Left kidney (tissue), 8 donors: ENCODE measurements around the gene PRG3. TPM values are rescaled to one million over a fixed set of nuclear protein-coding genes. Genes with fewer than 3 reads are reported as not detected.

ENCODE experiments used
- DNase-seq: peaks from one replicate; pipeline ENCODE4 v3.0.0-alpha.2; 2013
- long read RNA-seq, 8 donors: transcript quantifications; one replicate each; lab custom pipeline, GENCODE V29; 2026
- polyA plus RNA-seq: library from polyadenylated mRNA; unstranded; fragments of 120-200 nt; gene quantifications from one replicate; pipeline ENCODE4 v1.2.1, GENCODE V29; 2013; ENCODE audit not compliant: insufficient read length

The PRG3 gene
- 0.48 TPM for polyA plus RNA-seq
- long read RNA-seq, donor 1 = 0 reads
- long read RNA-seq, donor 2 = 0 reads
- long read RNA-seq, donor 3 = 0 reads
- long read RNA-seq, donor 4 = 0 reads
- long read RNA-seq, donor 5, partial matches to known transcripts = 0 of 1 reads
- long read RNA-seq, donor 5, other reads (novel, unspliced or antisense) = 0 of 1 reads
- long read RNA-seq, donor 6 = 0 reads
- long read RNA-seq, donor 7 = 0 reads
- long read RNA-seq, donor 8 = 0 reads

DNA sequence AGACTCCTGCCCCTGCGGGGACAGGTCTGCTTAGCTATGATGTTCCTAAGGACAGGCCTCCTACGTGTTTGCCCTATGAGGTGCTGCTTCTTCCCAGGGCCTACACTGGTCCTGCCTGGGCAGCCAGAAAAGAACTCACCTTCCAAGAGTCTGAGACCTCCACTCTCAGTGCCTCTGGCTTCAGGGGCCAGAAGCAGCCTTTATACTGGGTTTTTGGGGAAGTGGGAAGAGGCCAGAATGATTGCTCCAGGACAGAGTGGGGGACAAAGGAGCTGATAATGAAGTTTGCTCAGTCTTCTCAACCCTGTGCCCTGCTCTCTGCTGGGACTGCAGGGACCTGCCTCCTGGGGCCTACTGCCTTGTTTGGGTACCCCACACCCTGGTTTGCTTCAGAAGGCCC is at the start of gene PRG3:
TSS of gene PRG3 (minus strand) at position 176 of the 400 bp plus-strand sequence. CDS start 442 bp downstream, outside the sequence.
- no peak for DNase-seq

- no peak for DNase-seq
Measured at GRCh38 chr11:57429946-57430345, 49.0 kb upstream of the PRG3 start.

DNA sequence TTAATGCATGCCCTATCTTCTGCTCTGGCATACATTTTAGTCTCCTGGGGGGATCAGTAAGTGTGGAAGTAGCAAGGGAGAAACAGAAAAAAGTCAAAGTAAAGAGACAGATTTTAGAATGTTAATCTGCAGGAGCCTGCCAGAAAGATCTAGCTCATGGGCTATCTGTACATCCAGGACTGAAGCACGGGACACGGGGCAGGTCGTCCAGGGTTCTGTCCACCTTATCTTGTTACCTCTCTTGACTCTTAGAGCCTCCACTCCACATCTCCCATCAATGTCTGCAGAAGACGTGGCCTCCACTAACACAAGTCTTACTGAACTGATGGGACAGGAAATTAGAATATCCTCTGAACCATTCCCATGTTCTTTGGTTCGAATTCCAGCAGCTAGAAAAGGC is 47.7 kb upstream of the PRG3 start:
- no peak for DNase-seq

DNA sequence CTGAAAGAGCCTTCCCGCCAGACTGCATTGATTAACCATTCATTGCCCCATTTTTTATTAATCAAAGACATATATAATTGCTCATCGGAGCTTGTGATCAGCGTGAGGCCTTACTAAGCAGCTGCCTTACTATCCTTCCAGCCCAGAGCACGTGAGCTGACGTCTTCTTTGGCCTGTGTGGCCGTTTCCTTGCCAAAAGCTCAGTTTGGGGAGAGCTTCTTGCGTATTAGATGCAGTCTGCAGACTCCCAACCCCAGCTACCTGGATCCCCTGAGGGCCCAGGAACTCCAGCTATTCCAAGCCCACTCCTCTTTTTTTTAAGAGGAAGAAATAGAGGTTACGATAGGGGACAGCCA is 46.8 kb upstream of the PRG3 start:
- DNase-seq = no peak

DNA sequence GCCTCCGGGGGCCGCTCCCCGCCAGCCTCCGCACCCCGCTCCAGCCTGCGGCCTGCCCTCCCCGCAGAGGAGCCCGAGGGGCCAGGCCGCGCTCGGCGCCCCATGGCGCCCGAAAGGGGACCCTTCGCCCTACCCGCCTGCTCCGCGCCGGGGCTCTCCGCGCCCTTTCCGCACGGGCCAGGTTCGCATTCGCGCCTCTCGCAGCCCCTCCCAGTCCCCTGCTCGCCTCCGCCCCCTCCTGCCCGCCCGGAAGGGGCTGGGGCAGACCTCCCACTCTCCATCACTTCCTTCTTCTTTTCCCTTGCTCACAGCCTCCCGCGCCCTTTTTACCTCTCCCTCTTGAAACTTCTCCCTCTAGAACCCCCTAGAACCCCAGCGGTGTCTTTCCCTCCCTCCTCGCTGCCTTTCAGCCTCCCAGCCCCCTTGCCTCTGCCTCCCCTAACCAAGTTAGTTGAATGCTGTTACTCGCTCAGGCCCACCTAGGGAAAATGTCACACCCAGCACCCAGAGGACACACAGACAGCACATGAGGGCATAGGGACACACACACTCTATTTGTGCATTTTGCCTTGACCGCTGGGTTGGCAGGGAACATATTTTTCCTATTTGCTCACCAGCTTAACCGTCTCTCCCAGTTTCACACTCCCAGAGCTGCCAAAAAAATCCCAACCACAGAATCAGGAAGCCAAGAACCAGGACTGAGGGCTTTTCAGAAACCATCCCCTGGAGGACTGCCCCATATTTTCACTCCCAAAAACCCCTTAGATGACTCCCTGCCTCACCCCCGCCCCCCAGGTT is 46.2 kb upstream of the PRG3 start, which contains the start of gene SLC43A3:
TSS of gene SLC43A3 (minus strand) at position 193 of the 798 bp plus-strand sequence. CDS start 949 bp downstream, outside the sequence.
- DNase-seq = peak; percentile 62

DNA sequence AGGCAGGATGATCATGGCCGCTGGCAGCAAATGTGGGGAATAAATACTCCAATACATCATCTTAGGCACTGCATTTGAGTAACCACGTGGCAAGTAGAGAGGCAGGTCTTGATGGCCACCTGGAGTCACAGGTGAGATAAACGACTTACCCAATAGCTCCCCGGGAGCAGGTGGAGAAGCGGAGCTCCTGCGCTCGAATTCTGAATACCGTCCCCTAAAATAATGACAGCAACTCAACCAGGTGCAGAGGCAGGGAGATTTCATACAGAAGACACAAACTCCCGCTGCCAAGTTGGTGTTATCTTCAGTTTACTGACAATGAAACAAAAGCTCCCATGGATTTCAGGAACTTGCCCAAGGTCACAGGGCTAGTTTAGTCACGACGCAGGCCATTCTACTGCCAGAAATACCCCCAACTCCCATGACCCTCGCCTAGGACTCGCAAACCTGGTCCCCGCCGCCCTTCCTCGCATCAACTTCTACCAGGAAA is 45.5 kb upstream of the PRG3 start:
- peak; percentile 8 for DNase-seq

DNA sequence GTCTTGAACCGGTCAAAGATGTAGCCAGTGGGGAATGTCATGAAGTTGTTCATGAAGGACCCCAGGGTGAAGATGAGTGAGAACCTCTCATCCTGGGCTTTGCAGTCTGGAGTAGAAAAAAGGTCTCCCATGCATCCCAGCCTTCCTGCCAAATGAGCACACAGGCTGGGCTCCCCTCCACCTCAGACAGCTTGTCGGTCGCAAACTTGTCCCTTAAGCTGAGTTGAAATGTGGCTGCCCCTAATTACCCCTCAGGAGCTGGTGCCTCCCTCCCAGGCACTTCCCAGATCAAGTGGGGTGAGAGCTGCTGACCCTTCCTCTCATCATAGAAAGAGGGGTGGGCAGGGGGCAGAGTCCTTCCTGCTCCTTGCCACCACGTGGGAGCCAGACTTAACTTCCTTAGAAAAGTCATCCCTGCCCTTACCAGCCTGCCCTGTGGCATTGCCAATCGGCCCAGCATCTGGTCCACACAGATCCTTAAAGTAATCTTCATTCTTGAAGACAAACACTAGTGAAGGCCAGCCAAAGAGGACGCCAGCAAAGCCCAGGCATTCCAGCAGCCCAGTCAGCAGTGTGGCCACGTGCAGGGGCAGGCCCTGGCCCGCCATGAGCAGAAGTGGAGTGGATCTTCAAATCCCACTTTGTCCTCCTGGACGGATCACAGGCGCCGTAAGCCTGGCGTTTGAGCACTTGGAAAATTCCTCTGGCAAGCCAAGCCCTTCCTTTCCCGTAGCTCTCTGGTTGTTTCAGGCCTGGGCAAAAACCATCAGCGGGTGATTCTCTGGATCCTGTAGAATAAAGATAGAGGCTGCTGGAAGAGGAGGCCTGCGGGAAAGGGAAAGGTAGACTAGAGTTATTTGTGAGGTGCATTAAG is 44.9 kb upstream of the PRG3 start:
- no peak for DNase-seq

- peak; percentile 12 for DNase-seq
Measured at GRCh38 chr11:57424792-57425564, 44.0 kb upstream of the PRG3 start.

DNA sequence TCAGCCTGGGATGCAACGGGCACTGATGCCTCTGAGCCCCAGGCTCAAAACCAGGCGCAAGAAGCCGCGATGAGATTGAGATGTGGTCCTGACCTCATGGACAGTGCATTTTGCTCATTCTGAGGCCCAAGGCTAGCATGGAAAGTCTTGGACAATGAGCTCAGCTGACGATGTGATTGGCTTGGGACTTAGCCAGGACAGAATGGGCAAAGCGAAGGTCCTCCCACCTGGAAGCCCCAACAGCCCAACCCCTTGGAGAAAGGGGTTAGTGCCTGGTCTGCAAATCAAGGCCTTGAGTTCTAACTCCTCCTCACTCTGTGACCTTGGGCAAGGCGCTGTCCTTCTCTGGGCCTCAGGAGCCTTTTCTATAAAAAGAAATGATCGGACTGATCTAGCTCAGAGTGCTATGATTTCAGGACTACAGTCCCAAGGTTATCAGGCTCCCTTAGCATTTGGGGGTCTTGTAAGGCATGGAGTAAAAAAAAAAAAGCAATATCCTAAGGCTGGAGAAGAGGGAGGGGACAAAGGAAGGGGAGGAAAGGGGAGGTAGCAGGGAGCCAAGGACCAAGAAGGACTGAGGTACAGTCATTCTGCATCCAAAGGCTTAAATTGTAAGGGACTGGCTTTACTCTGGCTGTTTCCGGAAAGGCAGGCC is 43.3 kb upstream of the PRG3 start:
- DNase-seq = no peak

DNA sequence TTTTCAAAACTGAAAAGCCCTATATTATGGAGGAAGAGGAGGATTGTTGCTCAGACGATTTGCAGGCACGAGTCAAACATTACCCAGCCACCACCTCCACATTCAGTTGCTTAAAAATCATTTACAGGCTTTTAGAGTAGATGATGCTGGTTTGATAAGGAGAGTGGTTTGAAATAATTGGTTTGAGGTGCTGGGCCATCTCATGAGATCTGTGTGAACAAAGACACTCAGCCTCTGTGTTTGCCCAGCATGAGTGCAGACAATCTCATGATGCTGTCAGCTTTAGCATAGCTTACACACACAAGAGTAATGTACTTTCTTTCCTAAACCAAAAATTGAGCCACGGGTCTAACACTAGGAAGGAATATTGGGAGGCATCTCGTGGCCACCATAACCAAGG is 41.7 kb upstream of the PRG3 start:
- no peak for DNase-seq

DNA sequence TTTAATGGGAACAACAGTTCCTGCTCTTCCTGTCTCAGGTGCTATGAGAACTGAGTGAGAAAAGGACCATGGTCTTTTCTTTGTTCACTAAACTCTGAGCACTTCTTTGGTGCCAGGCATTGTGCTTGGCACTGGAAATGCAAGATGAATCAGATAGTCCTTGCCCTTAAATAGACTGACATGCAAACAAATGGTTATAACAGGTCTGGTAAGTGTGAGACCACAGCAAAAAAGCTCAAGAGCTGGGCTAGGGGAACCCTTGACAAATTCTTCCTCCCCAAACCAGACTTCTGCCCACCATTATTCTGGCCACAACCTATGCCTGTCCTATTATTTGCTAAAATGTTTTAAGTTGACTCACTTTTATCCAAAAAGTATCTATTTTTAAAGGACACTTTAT is 40.9 kb upstream of the PRG3 start:
- DNase-seq = no peak

- DNase-seq = no peak
Measured at GRCh38 chr11:57421066-57421465, 40.1 kb upstream of the PRG3 start.

DNA sequence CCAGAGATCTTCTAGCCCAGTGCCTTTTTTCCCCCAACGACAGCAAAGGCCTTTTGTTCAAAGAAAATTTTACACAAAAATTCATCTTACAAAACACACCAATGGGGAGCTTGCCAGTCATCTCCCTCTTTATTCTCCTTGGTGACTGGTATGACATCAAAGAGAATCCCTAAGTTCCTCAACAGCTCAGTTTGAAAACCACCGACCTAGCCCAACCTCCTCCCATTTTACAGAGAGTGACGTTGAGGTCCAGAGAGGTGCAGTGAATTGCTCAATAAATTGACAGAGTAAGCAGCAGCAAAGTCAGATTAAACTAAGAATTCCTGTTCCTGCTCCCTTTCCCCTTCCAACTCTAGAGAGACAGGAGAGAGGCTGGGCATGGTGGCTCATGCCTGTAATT is 38.2 kb upstream of the PRG3 start:
- no peak for DNase-seq

DNA sequence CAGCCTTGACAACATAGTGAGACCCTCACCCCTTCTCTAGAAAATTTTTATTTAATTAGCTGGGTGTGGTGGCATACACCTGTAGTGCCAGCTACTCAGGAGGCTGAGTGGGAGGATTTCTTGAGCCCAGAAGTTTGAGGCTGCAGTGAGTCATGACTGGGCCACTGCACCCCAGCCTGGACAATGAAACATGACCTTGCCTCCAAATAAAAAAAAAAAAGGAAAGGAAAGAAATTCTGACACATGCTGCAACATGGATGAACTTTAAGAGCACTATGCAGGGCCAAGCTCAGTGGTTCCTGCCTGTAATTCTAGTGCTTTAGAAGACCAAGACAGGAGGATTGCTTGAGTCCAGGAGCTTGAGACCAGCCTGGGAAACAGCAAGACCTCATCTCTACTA is 37.2 kb upstream of the PRG3 start:
- DNase-seq = no peak

GRCh38 chr11:57417056-57417455 is 36.1 kb upstream of the PRG3 start:
- DNase-seq = no peak

DNA sequence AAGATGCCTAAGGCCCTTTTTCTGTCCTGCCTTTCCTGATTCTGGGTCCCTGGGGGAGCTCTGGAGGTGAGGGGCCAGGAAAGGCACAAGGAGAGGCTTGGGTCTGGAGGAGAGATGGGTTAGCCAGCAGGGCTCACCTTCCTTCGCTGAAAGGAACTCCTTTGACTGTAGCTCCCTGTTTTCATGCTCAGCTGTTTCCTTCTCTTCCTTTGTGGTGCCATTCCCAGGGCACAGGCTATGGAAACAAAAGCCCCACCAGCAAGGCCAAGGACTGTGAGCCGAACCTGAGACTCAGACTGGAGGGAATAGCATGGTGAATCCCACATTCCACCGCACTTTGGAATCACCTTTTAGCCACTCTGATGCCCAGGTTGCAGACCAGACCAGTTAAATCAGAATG is 35.5 kb upstream of the PRG3 start:
- no peak for DNase-seq

GRCh38 chr11:57414612-57415212 is 33.8 kb upstream of the PRG3 start:
- DNase-seq = no peak

DNA sequence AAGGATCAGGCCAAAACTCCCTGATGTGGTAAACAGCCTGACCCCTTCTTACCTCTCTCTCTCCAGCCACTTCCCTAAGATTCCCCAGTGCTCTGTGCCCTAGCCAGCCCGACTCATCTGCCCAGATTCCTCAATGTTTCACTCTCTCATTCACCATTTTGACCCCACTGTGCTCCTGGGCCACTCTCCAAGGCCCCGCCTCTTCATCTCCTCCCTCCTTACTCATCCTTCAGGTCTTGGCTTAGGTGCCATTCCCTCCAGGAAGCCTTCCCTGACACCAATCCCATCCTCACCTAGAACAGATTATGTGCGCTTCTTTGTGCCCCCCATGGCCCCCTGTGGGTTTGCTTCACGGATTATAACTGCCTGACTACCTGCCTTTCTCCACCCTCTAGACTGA is 32.7 kb upstream of the PRG3 start:
- no peak for DNase-seq

DNA sequence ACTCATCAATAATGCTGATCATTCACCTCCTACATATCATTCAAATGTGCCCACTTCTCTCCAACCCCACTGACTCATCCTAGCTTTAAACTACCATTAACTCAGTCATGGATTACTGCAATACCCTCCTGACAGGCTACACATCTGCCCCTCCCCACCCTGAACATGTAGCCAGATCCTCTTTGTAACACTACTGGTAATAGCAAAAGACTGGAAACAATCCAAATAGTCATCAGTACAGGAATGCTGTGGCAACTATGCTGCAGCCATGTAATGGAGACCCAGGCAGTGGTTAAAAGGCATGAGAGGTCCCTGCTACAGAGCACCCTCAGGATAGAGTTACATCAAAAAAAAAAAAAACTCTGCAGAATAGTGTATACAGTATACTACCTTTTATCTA is 29.3 kb upstream of the PRG3 start:
- DNase-seq = no peak

DNA sequence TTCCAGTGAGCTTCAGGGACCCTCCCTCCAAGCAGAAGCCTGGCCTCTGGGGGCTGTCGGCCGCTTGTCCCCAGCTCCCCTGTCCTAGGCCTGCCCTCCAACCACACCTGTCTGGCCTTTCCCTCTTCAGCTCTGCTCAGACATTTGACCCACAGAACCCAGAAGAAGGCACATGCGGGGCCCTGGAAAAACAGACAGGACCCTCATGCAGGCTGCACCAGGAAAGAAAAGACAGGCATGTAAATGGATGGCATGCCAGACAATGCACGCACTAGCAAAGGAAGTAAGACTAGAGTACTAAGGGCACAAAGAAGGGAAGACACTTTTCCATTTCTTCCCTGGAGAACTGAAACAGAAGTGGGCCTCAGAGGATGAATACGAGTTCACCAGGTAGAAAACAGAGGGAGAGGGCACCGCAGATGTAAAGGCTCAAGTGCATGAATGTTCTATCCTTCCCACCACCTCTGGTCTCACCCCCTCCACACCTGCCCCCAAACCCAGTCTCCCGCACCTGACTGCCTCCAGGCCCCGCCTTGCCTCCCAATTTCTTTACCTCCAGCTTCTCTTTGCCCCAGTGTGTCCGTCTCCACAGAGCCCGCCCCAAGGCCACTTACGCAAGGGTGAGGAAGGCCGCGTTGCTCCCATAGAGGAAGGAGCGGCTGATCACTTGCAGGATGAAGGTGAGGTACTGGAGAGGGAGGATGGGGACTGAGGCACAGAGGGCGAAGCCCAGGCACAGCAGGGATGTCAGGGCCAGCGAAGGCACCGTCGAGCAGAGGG is 28.6 kb upstream of the PRG3 start:
- DNase-seq = no peak
